ENCODE results near the gene TLE1. TPM values are rescaled to one million over a fixed set of nuclear protein-coding genes. Genes with fewer than 3 reads are reported as not detected.

Gene TLE1
- total RNA-seq, 1 experiment from 2014 or later: 79.3 TPM

GRCh38 chr9:81636255-81636599 lies 53.1 kb downstream of the TLE1 start:
- no CpG with 5 or more reads among the region's 3 CpGs for WGBS (ENCODE audit: extremely low coverage, insufficient read length, low lambda C conversion rate)
- Mint-ChIP-seq H3K4me1 (peaks cover 38 to 41% of the 10 kb centered on the region in 2 experiments), H3K9me3 (no peaks in the 10 kb centered on the region), H3K4me3 (no peak overlapping the region), H3K27ac (peak overlapping the region in 1 of 3 experiments; percentile 40; a peak in 2 of 7 replicates), H3K27me3 (ENCODE audit: low read depth) (no peaks in the 10 kb centered on the region), H3K36me3 (ENCODE audit: insufficient read depth in 1 of 3, low read depth in 3 of 3) (peaks cover 11 to 45% (median 38%) of the 10 kb centered on the region in 3 experiments; a peak in 6 of 7 replicates)
- no peak overlapping the region for H3K9ac ChIP-seq (ENCODE audit: extremely low read depth, insufficient read length, low read length)
- H4K20me1 ChIP-seq (ENCODE audit: control insufficient read depth, insufficient read depth, insufficient read length): no peaks in the 10 kb centered on the region
- H3K27me3 ChIP-seq (ENCODE audit: insufficient read depth, low read length): no peaks in the 10 kb centered on the region
- H3K56ac ChIP-seq (ENCODE audit: insufficient read length, low read depth, low read length): no peak overlapping the region
- peaks cover 11% of the 10 kb centered on the region; the same call in 1 of the 2 replicates for H3K79me2 ChIP-seq (ENCODE audit: insufficient read depth, low read length)
- H2BK12ac ChIP-seq (ENCODE audit: insufficient read length, low read depth, low read length): no peak overlapping the region
- H3K18ac ChIP-seq (ENCODE audit: insufficient read length, low read depth, low read length): no peak overlapping the region
- no peak overlapping the region for H4K91ac ChIP-seq (ENCODE audit: insufficient read length, low read depth, low read length)
- no peak overlapping the region for H3T11ph ChIP-seq (ENCODE audit: low read length)
- peaks cover 3% of the 10 kb centered on the region; the same call in 1 of the 2 replicates for H3K4me1 ChIP-seq (ENCODE audit: insufficient read depth, low read length)
- H3K23me2 ChIP-seq (ENCODE audit: insufficient read length, low read depth, low read length, poor library complexity, severe bottlenecking): no peaks in the 10 kb centered on the region
- peaks cover 4% of the 10 kb centered on the region for H3K79me1 ChIP-seq (ENCODE audit: insufficient read depth, low read depth, low read length, poor library complexity, severe bottlenecking)
- no peak; the same call in 2 of the 3 replicates for TF ChIP-seq CTCF (conservative IDR thresholded peaks at IDR 0.05)
- H3K4me2 ChIP-seq (ENCODE audit: insufficient read depth, insufficient read length, low read length): no peak overlapping the region
- H2BK15ac ChIP-seq (ENCODE audit: low read depth, low read length): no peak overlapping the region
- H2BK120ac ChIP-seq (ENCODE audit: low read depth, low read length, poor library complexity, severe bottlenecking): no peak overlapping the region
- no peak overlapping the region for H4K8ac ChIP-seq (replicated peaks; ENCODE audit: insufficient read length, low read depth, low read length)
- H3K23ac ChIP-seq (ENCODE audit: insufficient read length, low read depth, low read length): no peak overlapping the region
- H3K14ac ChIP-seq (ENCODE audit: insufficient read depth, low read length): no peak overlapping the region
- no peak overlapping the region for H4K5ac ChIP-seq (ENCODE audit: insufficient read length, low read depth, low read length)
- no peak overlapping the region for H2AFZ ChIP-seq (ENCODE audit: low read length)
- no peaks in the 10 kb centered on the region for H3K9me3 ChIP-seq (ENCODE audit: control insufficient read depth, low read depth, low read length)
- no peak for DNase-seq
- H3K4ac ChIP-seq (ENCODE audit: low read depth, low read length): no peak overlapping the region
- no peak overlapping the region for H2BK20ac ChIP-seq (ENCODE audit: low read depth, low read length, poor library complexity, severe bottlenecking)
- no peak overlapping the region for H3K27ac ChIP-seq (ENCODE audit: insufficient read length, low read depth, low read length)
- no peak overlapping the region for H2BK5ac ChIP-seq (ENCODE audit: insufficient read length, low read length)
- H2AK5ac ChIP-seq (ENCODE audit: insufficient read length, low read length): no peak overlapping the region
